ENCODE results near the gene GRID1. TPM values are rescaled to one million over a fixed set of nuclear protein-coding genes. Genes with fewer than 3 reads are reported as not detected.

GRID1 gene
- total and polyA plus RNA-seq, 10 of the 15 experiments (the other 5 are each of a cell fraction or from before 2014, with no cell fraction given), result 0.04 to 0.62 (median 0.08) TPM; not detected in 5

GRCh38 chr10:86259901-86260562 is 106.6 kb downstream of the GRID1 start:
- Histone ChIP-seq H3K9ac (ENCODE audit: control insufficient read depth, insufficient read depth, low read length) (no peak overlapping the region), H3K4me3 (no peak overlapping the region), H3K27me3 (replicated peaks in 1 of 2; ENCODE audit: control insufficient read depth in 2 of 2, insufficient read depth in 2 of 2, low read length in 1 of 2) (peaks cover 0 to 2% of the 10 kb centered on the region in 2 experiments; a peak in 2 of 4 replicates), H3K9me3 (replicated peaks; ENCODE audit: control insufficient read depth, insufficient read depth, low read length) (no peaks in the 10 kb centered on the region), H2AFZ (ENCODE audit: control insufficient read depth, low read depth, low read length) (no peak overlapping the region), H3K79me2 (ENCODE audit: control insufficient read depth, insufficient read depth, low read length) (no peaks in the 10 kb centered on the region), H4K20me1 (ENCODE audit: control insufficient read depth, insufficient read depth) (no peaks in the 10 kb centered on the region), H3K4me1 (ENCODE audit: control insufficient read depth, insufficient read depth, low read length) (no peaks in the 10 kb centered on the region), H3K4me2 (ENCODE audit: control insufficient read depth, insufficient read depth) (no peak overlapping the region), H3K27ac (ENCODE audit: control insufficient read depth, insufficient read depth) (no peak overlapping the region), H3K36me3 (ENCODE audit: control insufficient read depth in 2 of 2, insufficient read depth in 2 of 2, low read length in 1 of 2) (no peaks in the 10 kb centered on the region)
- ChIA-PET POLR2A (no interaction called here), RAD21 (ENCODE audit: unreplicated experiment) (no interaction called here), SMC1A (ENCODE audit: uncharacterized antibody, unreplicated experiment) (interaction anchor here (1.0 kb wide), 1 partner anchor 100 kb away, joined by 3 read pairs; no protein-coding TSS in a partner anchor), CTCF (no interaction called here)
- intact Hi-C loops (cut with micrococcal nuclease; ENCODE audit: unreplicated experiment) (loop anchor here (5.0 kb wide), 1 partner anchor 327 kb away; no protein-coding TSS in a partner anchor), in situ Hi-C loops (cut with MboI) (no loop called here)
- WGBS (ENCODE audit: insufficient coverage, insufficient replicate concordance, low lambda C conversion rate, missing lambda C conversion rate), result 10% methylated on average over 4 of the region's 4 CpGs
- ATAC-seq, result no peak
- FAIRE-seq, result no peak
- no TSS peak for BruUV-seq (replicated peaks)
- DNase-seq (ENCODE audit: low read depth, low spot score), result no peak
- TF ChIP-seq RCOR1 (conservative IDR thresholded peaks at IDR 0.05; ENCODE audit: low read depth, low read length), result no peak
- TF ChIP-seq, protein P1, sequence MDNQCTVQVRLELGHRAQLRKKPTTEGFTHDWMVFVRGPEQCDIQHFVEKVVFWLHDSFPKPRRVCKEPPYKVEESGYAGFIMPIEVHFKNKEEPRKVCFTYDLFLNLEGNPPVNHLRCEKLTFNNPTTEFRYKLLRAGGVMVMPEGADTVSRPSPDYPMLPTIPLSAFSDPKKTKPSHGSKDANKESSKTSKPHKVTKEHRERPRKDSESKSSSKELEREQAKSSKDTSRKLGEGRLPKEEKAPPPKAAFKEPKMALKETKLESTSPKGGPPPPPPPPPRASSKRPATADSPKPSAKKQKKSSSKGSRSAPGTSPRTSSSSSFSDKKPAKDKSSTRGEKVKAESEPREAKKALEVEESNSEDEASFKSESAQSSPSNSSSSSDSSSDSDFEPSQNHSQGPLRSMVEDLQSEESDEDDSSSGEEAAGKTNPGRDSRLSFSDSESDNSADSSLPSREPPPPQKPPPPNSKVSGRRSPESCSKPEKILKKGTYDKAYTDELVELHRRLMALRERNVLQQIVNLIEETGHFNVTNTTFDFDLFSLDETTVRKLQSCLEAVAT (IDR thresholded peaks at IDR 0.05), result no peak

GRCh38 chr10:86258941-86259340 is 107.7 kb downstream of the GRID1 start:
- 0% methylated on average over 3 of the region's 3 CpGs for WGBS (ENCODE audit: insufficient coverage, insufficient replicate concordance, low lambda C conversion rate, missing lambda C conversion rate)
- TF ChIP-seq RBBP5 (conservative IDR thresholded peaks at IDR 0.05), result no peak
- no peaks in the 10 kb centered on the region for H4K20me1 ChIP-seq (ENCODE audit: control insufficient read depth, insufficient read depth)
- ATAC-seq, result no peak
- H3K4me3 ChIP-seq, result no peak overlapping the region
- H3K27me3 ChIP-seq (replicated peaks in 1 of 2; ENCODE audit: control insufficient read depth in 2 of 2, insufficient read depth in 2 of 2, low read length in 1 of 2), result peaks cover 0 to 2% of the 10 kb centered on the region in 2 experiments; a peak in 2 of 4 replicates
- no peak overlapping the region for H3K9ac ChIP-seq (ENCODE audit: control insufficient read depth, insufficient read depth, low read length)
- H3K4me2 ChIP-seq (ENCODE audit: control insufficient read depth, insufficient read depth), result no peak overlapping the region
- SMC1A ChIA-PET (ENCODE audit: uncharacterized antibody, unreplicated experiment), result no interaction called here
- H3K79me2 ChIP-seq (ENCODE audit: control insufficient read depth, insufficient read depth, low read length), result no peaks in the 10 kb centered on the region
- H3K36me3 ChIP-seq (ENCODE audit: control insufficient read depth in 2 of 2, insufficient read depth in 2 of 2, low read length in 1 of 2), result no peaks in the 10 kb centered on the region
- no peaks in the 10 kb centered on the region for H3K9me3 ChIP-seq (replicated peaks; ENCODE audit: control insufficient read depth, insufficient read depth, low read length)
- intact Hi-C loops (cut with micrococcal nuclease; ENCODE audit: unreplicated experiment) (no loop called here), in situ Hi-C loops (cut with MboI) (no loop called here)
- CTCF ChIA-PET, result interaction anchor here (0.9 kb wide), 1 partner anchor 327 kb away, joined by 3 read pairs; no protein-coding TSS in a partner anchor
- FAIRE-seq, result no peak
- H3K4me1 ChIP-seq (ENCODE audit: control insufficient read depth, insufficient read depth, low read length), result no peaks in the 10 kb centered on the region
- DNase-seq (ENCODE audit: low read depth, low spot score), result no peak
- H3K27ac ChIP-seq (ENCODE audit: control insufficient read depth, insufficient read depth), result no peak overlapping the region
- RAD21 ChIA-PET (ENCODE audit: unreplicated experiment), result no interaction called here
- BruUV-seq (replicated peaks), result no TSS peak
- no peak overlapping the region for H2AFZ ChIP-seq (ENCODE audit: control insufficient read depth, low read depth, low read length)
- POLR2A ChIA-PET, result no interaction called here
